Liver (tissue), 9 donors: Measurements from ENCODE around the gene HBP1. TPM values are rescaled to one million over a fixed set of nuclear protein-coding genes. Genes with fewer than 3 reads are reported as not detected.
"Not testable (repeated sequence)": the region's sequence is repeated elsewhere in the genome, so short reads cannot be mapped to it uniquely, and the experiment has no call there.

ENCODE experiments used
- DNase-seq: peaks from one replicate; pipeline ENCODE4 v3.0.0-alpha.2; 2017; ENCODE audit warnings: low spot score
- H3K27ac ChIP-seq, 2 donors: one replicate each; pipeline ENCODE4 v1.7.0; 2013; ENCODE audit warnings: inconsistent platforms in 2 of 2, low read length in 2 of 2, control low read depth in 1 of 2, low read depth in 1 of 2, mild to moderate bottlenecking in 1 of 2
- H3K27me3 ChIP-seq, 4 donors: one replicate each; pipeline versions ENCODE4 v1.6.1 to v1.7.0; 2013; ENCODE audit warnings: low read length in 3 of 4, inconsistent platforms in 1 of 4, mild to moderate bottlenecking in 1 of 4, moderate library complexity in 1 of 4; ENCODE audit not compliant: control insufficient read depth in 4 of 4, insufficient read depth in 4 of 4
- H3K36me3 ChIP-seq, 4 donors: one replicate each; pipeline versions ENCODE4 v1.6.1 to v1.7.0; 2013; ENCODE audit warnings: low read length in 3 of 4, mild to moderate bottlenecking in 3 of 4, low read depth in 1 of 4, moderate library complexity in 1 of 4; ENCODE audit not compliant: control insufficient read depth in 4 of 4, insufficient read depth in 3 of 4
- H3K4me1 ChIP-seq, 4 donors: one replicate each; pipeline versions ENCODE4 v1.6.1 to v1.7.0; 2013; ENCODE audit warnings: low read length in 3 of 4, mild to moderate bottlenecking in 3 of 4, moderate library complexity in 1 of 4; ENCODE audit not compliant: control insufficient read depth in 4 of 4, insufficient read depth in 4 of 4
- H3K4me3 ChIP-seq, 3 donors: one replicate each; pipeline versions ENCODE4 v1.6.1 to v1.7.0; 2013; ENCODE audit warnings: low read length in 3 of 3, control low read depth in 1 of 3, low read depth in 1 of 3, mild to moderate bottlenecking in 1 of 3
- H3K9ac ChIP-seq, 2 donors: one replicate each; pipeline ENCODE4 v1.7.0; 2013; ENCODE audit warnings: low read length in 2 of 2, mild to moderate bottlenecking in 2 of 2, moderate library complexity in 2 of 2, control low read depth in 1 of 2, low read depth in 1 of 2
- H3K9me3 ChIP-seq, 4 donors: one replicate each; pipeline versions ENCODE4 v1.6.1 to v1.7.0; 2013; ENCODE audit warnings: low read length in 3 of 4; ENCODE audit not compliant: control insufficient read depth in 4 of 4
- ATF3 ChIP-seq: IDR thresholded peaks from 2 replicates; pipeline ENCODE4 v1.6.1; 2016; ENCODE audit warnings: antibody characterized with exemption
- EGR1 ChIP-seq, 2 donors: IDR thresholded peaks; 2 replicates each; pipeline ENCODE4 v1.6.1; 2016 to 2018; ENCODE audit warnings: antibody characterized with exemption in 2 of 2, low read depth in 2 of 2
- FOXA1 ChIP-seq: IDR thresholded peaks from 2 replicates; pipeline ENCODE4 v1.6.1; 2016; ENCODE audit warnings: antibody characterized with exemption
- FOXA2 ChIP-seq: IDR thresholded peaks from 2 replicates; pipeline ENCODE4 v1.6.1; 2016; ENCODE audit warnings: antibody characterized with exemption
- GABPA ChIP-seq, 2 donors: IDR thresholded peaks in 1 of 2; conservative IDR thresholded peaks in 1 of 2; 2 replicates each; pipeline ENCODE4 v1.6.1; 2016; ENCODE audit warnings: antibody characterized with exemption in 2 of 2, mild to moderate bottlenecking in 1 of 2, moderate library complexity in 1 of 2
- HNF4A ChIP-seq, 2 donors: conservative IDR thresholded peaks; 2 replicates each; pipeline ENCODE4 v1.6.1; 2016; ENCODE audit warnings: antibody characterized with exemption in 2 of 2, mild to moderate bottlenecking in 2 of 2
- HNF4G ChIP-seq: IDR thresholded peaks from 2 replicates; pipeline ENCODE4 v1.6.1; 2016; ENCODE audit warnings: antibody characterized with exemption
- MAX ChIP-seq: IDR thresholded peaks from 2 replicates; pipeline ENCODE4 v1.6.1; 2016; ENCODE audit warnings: antibody characterized with exemption
- NR2F2 ChIP-seq: IDR thresholded peaks from 2 replicates; pipeline ENCODE4 v1.6.1; 2016; ENCODE audit warnings: antibody characterized with exemption
- REST ChIP-seq: IDR thresholded peaks from 2 replicates; pipeline ENCODE4 v1.6.1; 2016; ENCODE audit warnings: antibody characterized with exemption, mild to moderate bottlenecking
- RXRA ChIP-seq, 2 donors: IDR thresholded peaks; 2 replicates each; pipeline ENCODE4 v1.6.1; 2017 to 2018; ENCODE audit warnings: antibody characterized with exemption in 2 of 2, mild to moderate bottlenecking in 1 of 2
- SP1 ChIP-seq: IDR thresholded peaks from 2 replicates; pipeline ENCODE4 v1.6.1; 2018; ENCODE audit warnings: antibody characterized with exemption, mild to moderate bottlenecking
- TAF1 ChIP-seq: conservative IDR thresholded peaks from 2 replicates; pipeline ENCODE4 v1.6.1; 2016; ENCODE audit warnings: antibody characterized with exemption, mild to moderate bottlenecking
- YY1 ChIP-seq: IDR thresholded peaks from 2 replicates; pipeline ENCODE4 v1.6.1; 2016; ENCODE audit warnings: antibody characterized with exemption, mild to moderate bottlenecking
- ZBTB33 ChIP-seq: IDR thresholded peaks from 2 replicates; pipeline ENCODE4 v1.6.1; 2016; ENCODE audit warnings: antibody characterized with exemption
- WGBS: extraction: QIAGEN DNeasy Blood & Tissue Kit; methylation state at CpG from one replicate; pipeline ENCODE4 v1.1.7; 2013; 5-methylcytosine and 5-hydroxymethylcytosine counted together
- polyA plus RNA-seq, 2 donors: library from polyadenylated mRNA; stranded (reverse) in 1 of 2; unstranded in 1 of 2; fragments of 200-250 nt in 1 of 2; fragments of >200 nt in 1 of 2; fragmentation: Nextera tagmentation in 1 of 2; extraction: Ambion mirVana in 1 of 2; gene quantifications; one replicate each; pipeline versions ENCODE4 v1.2.1 to v1.2.3, GENCODE V29; 2013 to 2015
- total RNA-seq, 2 donors: library from RNA; depleted of rRNA; stranded (reverse); fragments of >200 nt; gene quantifications; one replicate each; pipeline ENCODE4 v1.2.3, GENCODE V29; 2014
- TF ChIP-seq, protein P1 (sequence below): fragments of 150-350 bp; IDR thresholded peaks from 2 replicates; pipeline ENCODE4 v1.5.1; 2017; ENCODE audit warnings: improper control_type of control experiment, low read depth, low read length; ENCODE audit not compliant: missing input control
- donor health status: healthy.
- donor health status: healthy.
- donor health status: healthy.
- donor health status: healthy.
- donor health status: healthy.

Gene HBP1
- total and polyA plus RNA-seq, 4 donors, result 24.6 to 67.9 (median 48.1) TPM

GRCh38 chr7:107152011-107152410 is 16.8 kb upstream of the HBP1 start:
- Histone ChIP-seq H3K27me3 (no peaks in the 10 kb centered on the region), H3K9me3 (no peaks in the 10 kb centered on the region), H3K4me1 (peaks cover 0 to 3% (median under 1%) of the 10 kb centered on the region in 4 donors), H3K27ac (no peak overlapping the region), H3K4me3 (no peak overlapping the region), H3K9ac (no peak overlapping the region), H3K36me3 (no peaks in the 10 kb centered on the region)
- TF ChIP-seq, protein P1, sequence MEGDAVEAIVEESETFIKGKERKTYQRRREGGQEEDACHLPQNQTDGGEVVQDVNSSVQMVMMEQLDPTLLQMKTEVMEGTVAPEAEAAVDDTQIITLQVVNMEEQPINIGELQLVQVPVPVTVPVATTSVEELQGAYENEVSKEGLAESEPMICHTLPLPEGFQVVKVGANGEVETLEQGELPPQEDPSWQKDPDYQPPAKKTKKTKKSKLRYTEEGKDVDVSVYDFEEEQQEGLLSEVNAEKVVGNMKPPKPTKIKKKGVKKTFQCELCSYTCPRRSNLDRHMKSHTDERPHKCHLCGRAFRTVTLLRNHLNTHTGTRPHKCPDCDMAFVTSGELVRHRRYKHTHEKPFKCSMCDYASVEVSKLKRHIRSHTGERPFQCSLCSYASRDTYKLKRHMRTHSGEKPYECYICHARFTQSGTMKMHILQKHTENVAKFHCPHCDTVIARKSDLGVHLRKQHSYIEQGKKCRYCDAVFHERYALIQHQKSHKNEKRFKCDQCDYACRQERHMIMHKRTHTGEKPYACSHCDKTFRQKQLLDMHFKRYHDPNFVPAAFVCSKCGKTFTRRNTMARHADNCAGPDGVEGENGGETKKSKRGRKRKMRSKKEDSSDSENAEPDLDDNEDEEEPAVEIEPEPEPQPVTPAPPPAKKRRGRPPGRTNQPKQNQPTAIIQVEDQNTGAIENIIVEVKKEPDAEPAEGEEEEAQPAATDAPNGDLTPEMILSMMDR, result no peak
- no peak for TF ChIP-seq GABPA (IDR thresholded peaks at IDR 0.05 in 1 of 2, conservative IDR thresholded peaks at IDR 0.05 in 1 of 2)
- no peak for TF ChIP-seq YY1
- TF ChIP-seq RXRA (IDR thresholded peaks at IDR 0.05), result no peak
- no peak for TF ChIP-seq HNF4A (conservative IDR thresholded peaks at IDR 0.05)
- WGBS, result 56% methylated on average over 4 of the region's 4 CpGs
- DNase-seq, result no peak

DNA sequence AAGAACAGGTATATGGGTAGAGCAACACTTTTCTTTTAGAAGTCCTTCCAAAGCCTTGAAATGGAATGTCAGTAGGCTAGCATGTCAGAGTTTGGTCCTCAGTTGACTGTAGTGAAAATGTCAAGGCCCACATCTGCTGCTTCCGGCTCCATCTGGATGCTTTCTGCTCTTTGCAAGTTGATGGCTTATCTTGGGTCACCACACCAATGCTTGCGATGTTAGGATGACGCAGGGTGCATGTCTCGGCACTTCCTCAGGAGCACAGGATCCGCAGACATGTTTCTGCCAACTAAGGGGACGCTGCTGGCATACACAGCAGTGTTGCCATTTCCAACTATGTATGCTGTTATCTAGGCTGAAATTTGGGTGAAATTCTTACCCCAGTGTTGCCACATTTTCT is 14.0 kb upstream of the HBP1 start:
- no peak for TF ChIP-seq TAF1
- no peak for TF ChIP-seq RXRA (IDR thresholded peaks at IDR 0.05)
- TF ChIP-seq FOXA1, result no peak
- no peak for TF ChIP-seq HNF4A (conservative IDR thresholded peaks at IDR 0.05)
- TF ChIP-seq HNF4G, result no peak
- no peak for TF ChIP-seq EGR1 (IDR thresholded peaks at IDR 0.05; ENCODE audit: low read depth in 2 of 2)
- no peak for TF ChIP-seq GABPA (IDR thresholded peaks at IDR 0.05 in 1 of 2, conservative IDR thresholded peaks at IDR 0.05 in 1 of 2)
- 98% methylated on average over 6 of the region's 6 CpGs for WGBS
- H3K9ac ChIP-seq, result no peak overlapping the region
- no peaks in the 10 kb centered on the region for H3K4me1 ChIP-seq
- H3K36me3 ChIP-seq, result peaks cover 0 to 2% (median 0%) of the 10 kb centered on the region in 4 donors
- H3K27ac ChIP-seq, result no peak overlapping the region
- H3K27me3 ChIP-seq, result no peaks in the 10 kb centered on the region
- no peaks in the 10 kb centered on the region for H3K9me3 ChIP-seq
- DNase-seq, result no peak
- H3K4me3 ChIP-seq, result no peak overlapping the region

DNA sequence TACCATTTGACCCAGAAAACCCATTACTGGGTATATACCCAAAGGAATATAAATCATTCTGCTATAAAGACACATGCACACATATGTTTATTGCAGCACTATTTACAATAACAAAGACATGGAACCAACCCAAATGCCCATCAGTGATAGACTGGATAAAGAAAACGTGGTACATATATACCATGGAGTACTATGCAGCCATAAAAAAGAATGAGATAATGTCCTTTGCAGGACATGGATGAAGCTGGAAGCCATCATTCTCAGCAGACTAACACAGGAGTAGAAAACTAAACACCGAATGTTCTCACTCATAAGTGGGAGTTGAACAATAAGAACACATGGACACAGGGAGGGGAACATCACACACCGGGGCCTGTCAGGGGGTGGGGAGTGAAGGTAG is 13.1 kb upstream of the HBP1 start:
- not testable (repeated sequence) for H3K27me3 ChIP-seq, H3K9ac ChIP-seq, H3K27ac ChIP-seq, H3K4me1 ChIP-seq, H3K4me3 ChIP-seq, DNase-seq, H3K36me3 ChIP-seq, H3K9me3 ChIP-seq
- WGBS, result 90% methylated on average over 3 of the region's 3 CpGs

GRCh38 chr7:107157091-107157490 is 11.7 kb upstream of the HBP1 start:
- H3K9me3 ChIP-seq, result no peaks in the 10 kb centered on the region
- WGBS, result 92% methylated on average over 7 of the region's 7 CpGs
- no peak for DNase-seq
- TF ChIP-seq MAX, result no peak
- no peak for TF ChIP-seq HNF4A (conservative IDR thresholded peaks at IDR 0.05)
- no peak for TF ChIP-seq GABPA (IDR thresholded peaks at IDR 0.05 in 1 of 2, conservative IDR thresholded peaks at IDR 0.05 in 1 of 2)
- TF ChIP-seq TAF1, result no peak
- TF ChIP-seq ATF3, result no peak
- no peak for TF ChIP-seq FOXA2
- no peak for TF ChIP-seq RXRA (IDR thresholded peaks at IDR 0.05)
- TF ChIP-seq SP1, result no peak
- TF ChIP-seq NR2F2, result no peak
- TF ChIP-seq HNF4G, result no peak
- no peak for TF ChIP-seq ZBTB33
- no peak for TF ChIP-seq EGR1 (IDR thresholded peaks at IDR 0.05; ENCODE audit: low read depth in 2 of 2)
- no peak for TF ChIP-seq REST
- TF ChIP-seq FOXA1, result no peak

More at GRCh38 chr7:107157091-107157490, 11.7 kb upstream of the HBP1 start:
- Histone ChIP-seq H3K36me3 (peaks cover 0 to 2% (median 0%) of the 10 kb centered on the region in 4 donors), H3K4me3 (no peak overlapping the region), H3K27ac (no peak overlapping the region), H3K9ac (no peak overlapping the region), H3K27me3 (no peaks in the 10 kb centered on the region), H3K4me1 (no peaks in the 10 kb centered on the region)
